Astrocyte of the spinal cord (primary cell): ENCODE results near the gene ANXA4.

Experiments
- DNase-seq: peaks from one replicate; pipeline ENCODE4 v3.0.0; 2011; ENCODE audit warnings: low read depth, low spot score
- H3K4me3 ChIP-seq: 2 replicates; pipeline ENCODE4 v1.5.1; 2011; ENCODE audit warnings: low read depth, mild to moderate bottlenecking, low read length, moderate library complexity
- in situ Hi-C: cut with HindIII; loops from 2 replicates; pipeline ENCODE4 v1.10.0; 2017; ENCODE audit warnings: low sequenced_read_pairs
- TF ChIP-seq, protein P1 (sequence below): IDR thresholded peaks from 2 replicates; pipeline ENCODE4 v1.5.1; 2012; ENCODE audit warnings: low read depth, mild to moderate bottlenecking, low read length, inconsistent platforms

Gene ANXA4

DNA sequence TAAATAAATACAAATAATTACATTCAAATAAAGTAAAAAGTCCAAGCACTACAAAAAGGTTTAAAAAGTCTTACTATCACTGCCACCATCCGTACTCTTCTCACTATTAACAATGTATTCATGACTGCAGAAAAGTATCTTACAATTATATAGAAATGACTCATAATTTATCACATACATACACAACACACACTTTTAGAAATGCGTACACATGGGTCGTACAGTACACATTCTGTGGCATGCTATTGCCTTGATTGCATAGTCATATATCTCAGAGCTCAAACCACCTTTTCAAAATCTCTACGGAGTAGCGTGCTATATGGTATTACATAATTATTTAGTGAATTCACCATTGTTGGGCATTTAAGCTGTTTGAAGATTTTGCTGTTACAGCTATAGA lies 41.6 kb upstream of the ANXA4 start:
- no peak for DNase-seq
- TF ChIP-seq, protein P1, sequence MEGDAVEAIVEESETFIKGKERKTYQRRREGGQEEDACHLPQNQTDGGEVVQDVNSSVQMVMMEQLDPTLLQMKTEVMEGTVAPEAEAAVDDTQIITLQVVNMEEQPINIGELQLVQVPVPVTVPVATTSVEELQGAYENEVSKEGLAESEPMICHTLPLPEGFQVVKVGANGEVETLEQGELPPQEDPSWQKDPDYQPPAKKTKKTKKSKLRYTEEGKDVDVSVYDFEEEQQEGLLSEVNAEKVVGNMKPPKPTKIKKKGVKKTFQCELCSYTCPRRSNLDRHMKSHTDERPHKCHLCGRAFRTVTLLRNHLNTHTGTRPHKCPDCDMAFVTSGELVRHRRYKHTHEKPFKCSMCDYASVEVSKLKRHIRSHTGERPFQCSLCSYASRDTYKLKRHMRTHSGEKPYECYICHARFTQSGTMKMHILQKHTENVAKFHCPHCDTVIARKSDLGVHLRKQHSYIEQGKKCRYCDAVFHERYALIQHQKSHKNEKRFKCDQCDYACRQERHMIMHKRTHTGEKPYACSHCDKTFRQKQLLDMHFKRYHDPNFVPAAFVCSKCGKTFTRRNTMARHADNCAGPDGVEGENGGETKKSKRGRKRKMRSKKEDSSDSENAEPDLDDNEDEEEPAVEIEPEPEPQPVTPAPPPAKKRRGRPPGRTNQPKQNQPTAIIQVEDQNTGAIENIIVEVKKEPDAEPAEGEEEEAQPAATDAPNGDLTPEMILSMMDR = no peak
- in situ Hi-C loops = no loop called here
- no peak overlapping the region for H3K4me3 ChIP-seq

DNA sequence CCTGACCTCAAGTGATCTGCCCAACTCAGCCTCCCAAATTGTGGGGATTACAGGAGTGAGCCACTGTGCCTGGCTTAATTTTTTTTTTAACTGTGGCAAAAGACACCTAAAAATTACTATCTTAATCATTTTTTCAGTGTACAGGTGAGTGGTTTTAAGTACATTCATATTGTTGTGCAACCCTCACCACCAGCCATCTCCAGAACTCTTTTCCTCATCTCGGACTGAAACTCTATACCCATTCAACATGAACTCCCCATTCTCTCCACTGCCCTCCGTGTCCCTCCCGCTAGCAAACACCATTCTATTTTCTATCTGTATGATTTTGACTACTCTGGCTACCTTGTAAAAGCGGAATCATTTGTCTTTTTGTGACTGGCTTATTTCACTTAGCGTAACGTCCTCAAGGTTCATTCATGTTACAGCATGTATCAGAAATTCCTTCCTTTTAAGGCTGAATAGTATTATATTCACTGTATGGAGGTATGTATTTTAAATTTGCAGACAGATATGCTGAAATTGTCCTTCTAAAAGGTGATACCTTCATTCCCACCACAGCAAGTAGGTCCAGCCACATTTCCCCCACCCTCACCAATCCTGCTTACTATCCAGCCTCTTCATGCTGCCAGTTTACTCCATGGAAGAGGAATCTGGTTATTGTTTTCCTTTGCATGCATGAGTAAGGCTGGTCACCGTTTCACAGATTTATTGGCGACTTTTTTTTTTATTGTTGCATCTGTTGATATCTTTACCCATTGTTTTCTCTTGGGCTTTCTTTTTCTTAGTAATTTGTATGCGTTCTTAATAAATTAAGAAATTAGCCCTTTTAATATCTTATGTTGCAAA lies 40.6 kb upstream of the ANXA4 start:
- DNase-seq = no peak
- no peak overlapping the region for H3K4me3 ChIP-seq
- in situ Hi-C loops = no loop called here
- TF ChIP-seq, protein P1 = no peak

DNA sequence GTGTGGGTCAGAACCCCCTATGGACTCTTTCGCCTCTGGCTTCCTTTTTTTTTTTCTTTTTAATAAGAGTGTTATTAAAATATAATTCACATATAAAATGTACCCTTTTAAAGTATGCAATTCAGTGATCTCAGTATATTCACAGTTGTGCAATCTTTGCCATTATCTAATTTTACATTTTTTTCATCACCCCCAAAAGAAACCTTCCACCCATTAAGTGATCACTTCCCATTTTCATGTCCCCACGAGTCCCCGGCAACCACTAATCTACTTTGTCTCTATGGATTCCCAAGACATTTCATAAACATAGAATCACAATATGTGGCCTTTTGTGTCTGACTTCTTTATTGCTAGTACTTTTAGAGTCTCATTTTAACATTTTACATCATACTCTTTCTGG lies 38.7 kb upstream of the ANXA4 start:
- in situ Hi-C loops = no loop called here
- DNase-seq = no peak
- H3K4me3 ChIP-seq = no peak overlapping the region
- TF ChIP-seq, protein P1 = no peak

DNA sequence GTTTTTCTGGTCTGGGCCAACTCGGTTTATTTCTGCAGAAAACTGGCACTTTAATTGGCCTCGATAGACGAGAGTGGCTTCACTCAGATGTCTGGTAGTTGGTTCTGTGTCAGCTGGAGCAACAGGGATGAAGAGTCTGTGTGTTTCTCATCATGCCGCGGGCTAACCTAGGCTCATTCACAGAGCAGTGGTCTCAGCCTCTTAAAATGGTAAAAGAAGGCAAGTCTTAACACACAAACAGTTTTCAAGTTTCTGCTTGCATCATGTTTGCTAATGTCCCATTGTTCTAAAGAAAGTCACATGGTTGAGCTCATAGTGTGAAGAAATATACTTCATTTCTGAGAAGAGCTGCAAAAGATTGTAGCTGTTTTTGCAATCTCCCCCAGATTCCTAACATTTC lies 37.5 kb upstream of the ANXA4 start:
- in situ Hi-C loops = no loop called here
- TF ChIP-seq, protein P1 = no peak
- H3K4me3 ChIP-seq = no peak overlapping the region
- DNase-seq = no peak

DNA sequence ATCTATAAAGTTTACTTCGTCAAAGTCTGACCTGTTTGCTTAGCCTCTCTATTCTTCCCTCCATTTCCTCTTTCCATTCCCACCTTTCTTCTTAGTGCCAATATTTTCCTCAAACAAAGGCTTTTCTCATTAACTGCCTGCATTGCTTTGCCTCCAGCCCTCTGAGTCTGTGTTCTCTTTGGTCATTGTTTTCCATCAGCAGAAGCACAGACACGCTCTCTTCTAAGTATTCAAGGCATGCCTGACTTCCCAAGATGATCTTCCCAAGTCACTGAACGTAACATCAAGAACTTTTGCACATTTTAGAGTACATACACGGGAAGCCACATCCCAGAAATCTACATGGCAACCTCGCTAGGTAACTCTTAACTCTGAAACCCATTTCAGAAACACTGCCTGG lies 32.6 kb upstream of the ANXA4 start:
- DNase-seq = no peak
- H3K4me3 ChIP-seq = no peak overlapping the region
- TF ChIP-seq, protein P1 = no peak
- in situ Hi-C loops = no loop called here

DNA sequence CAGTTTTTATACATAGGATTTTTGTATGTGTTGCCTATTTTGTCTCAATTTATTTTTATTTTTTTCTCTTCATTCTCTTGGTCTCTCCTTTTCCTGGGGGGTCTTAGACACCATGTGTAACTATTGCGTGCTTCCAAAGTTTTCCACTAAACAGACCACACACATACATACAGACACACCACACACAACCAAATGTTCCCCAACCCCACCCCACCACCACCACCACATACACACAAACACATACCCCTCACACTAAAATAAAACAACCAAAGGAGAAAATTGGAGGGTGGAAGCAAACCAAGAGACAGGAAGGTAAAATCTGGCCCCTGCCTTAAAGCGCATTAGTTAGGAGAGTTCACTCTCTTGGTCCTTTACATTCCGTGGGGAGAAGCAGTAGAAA lies 30.0 kb upstream of the ANXA4 start:
- H3K4me3 ChIP-seq = no peak overlapping the region
- no peak for DNase-seq
- in situ Hi-C loops = no loop called here
- TF ChIP-seq, protein P1 = no peak
